Measurements from ENCODE around the gene CYP24A1. TPM values are rescaled to one million over a fixed set of nuclear protein-coding genes. Genes with fewer than 3 reads are reported as not detected.

The CYP24A1 gene
- total RNA-seq, 6 experiments from 2014 or later = not detected

DNA sequence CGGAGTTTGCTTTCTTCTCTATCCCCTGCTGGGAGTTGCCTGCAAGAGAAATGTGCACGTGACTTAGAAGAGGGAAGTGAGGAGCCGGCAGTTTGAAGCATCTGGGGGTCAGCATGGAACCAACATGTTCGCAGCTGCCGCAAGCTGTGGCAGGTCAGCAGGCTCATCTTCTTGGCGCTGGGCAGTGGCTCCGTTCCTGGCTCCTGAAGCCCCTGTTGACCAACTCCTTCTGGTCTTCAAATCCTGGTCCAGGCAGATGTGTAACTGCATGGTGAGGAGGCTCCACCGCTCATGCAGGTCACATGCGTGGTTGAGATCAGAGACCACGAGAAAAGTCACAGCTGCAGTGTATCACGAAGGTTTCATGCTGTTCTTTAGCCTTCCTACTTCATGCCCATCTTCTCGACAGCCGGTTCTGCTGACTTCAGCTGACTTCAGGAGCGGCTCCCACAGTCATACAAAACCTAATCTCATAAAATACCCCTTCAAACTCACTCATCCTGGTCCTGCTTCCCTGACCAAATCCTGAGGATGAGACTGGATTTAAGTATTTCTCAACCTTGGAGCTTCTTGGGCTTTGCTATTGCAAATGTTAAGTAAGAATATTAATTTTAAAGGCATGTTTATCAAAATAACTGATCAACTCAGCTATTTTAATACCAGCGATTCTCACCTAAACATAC is 58.5 kb downstream of the CYP24A1 start:
- peaks cover 0 to 50% (median 14%) of the 10 kb centered on the region in 4 donors for H3K4me1 ChIP-seq
- ATAC-seq (peak in 3 of 4 donors; percentile 5 to 20 (median 20)), DNase-seq (no peak)
- no peak for TF ChIP-seq POLR2A (IDR thresholded peaks at IDR 0.05)
- TF ChIP-seq, protein P1, sequence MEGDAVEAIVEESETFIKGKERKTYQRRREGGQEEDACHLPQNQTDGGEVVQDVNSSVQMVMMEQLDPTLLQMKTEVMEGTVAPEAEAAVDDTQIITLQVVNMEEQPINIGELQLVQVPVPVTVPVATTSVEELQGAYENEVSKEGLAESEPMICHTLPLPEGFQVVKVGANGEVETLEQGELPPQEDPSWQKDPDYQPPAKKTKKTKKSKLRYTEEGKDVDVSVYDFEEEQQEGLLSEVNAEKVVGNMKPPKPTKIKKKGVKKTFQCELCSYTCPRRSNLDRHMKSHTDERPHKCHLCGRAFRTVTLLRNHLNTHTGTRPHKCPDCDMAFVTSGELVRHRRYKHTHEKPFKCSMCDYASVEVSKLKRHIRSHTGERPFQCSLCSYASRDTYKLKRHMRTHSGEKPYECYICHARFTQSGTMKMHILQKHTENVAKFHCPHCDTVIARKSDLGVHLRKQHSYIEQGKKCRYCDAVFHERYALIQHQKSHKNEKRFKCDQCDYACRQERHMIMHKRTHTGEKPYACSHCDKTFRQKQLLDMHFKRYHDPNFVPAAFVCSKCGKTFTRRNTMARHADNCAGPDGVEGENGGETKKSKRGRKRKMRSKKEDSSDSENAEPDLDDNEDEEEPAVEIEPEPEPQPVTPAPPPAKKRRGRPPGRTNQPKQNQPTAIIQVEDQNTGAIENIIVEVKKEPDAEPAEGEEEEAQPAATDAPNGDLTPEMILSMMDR (IDR thresholded peaks at IDR 0.05) = no peak
- no peaks in the 10 kb centered on the region for H3K27me3 ChIP-seq
- H3K27ac ChIP-seq = peak overlapping the region in 2 of 3 donors; percentile 71 to 89
- no peaks in the 10 kb centered on the region for H3K36me3 ChIP-seq
- no peaks in the 10 kb centered on the region for H3K9me3 ChIP-seq
- intact Hi-C loops (cut with DNase I) = no loop called here
- 48% methylated on average over 12 of the region's 15 CpGs for WGBS (ENCODE audit: insufficient coverage, low coverage, low lambda C conversion rate, missing lambda C conversion rate)
- no peak overlapping the region for H3K4me3 ChIP-seq

- Histone ChIP-seq H3K4me1 (peaks cover 0 to 54% (median 14%) of the 10 kb centered on the region in 4 donors), H3K36me3 (no peaks in the 10 kb centered on the region), H3K4me3 (no peak overlapping the region), H3K9me3 (no peaks in the 10 kb centered on the region), H3K27me3 (no peaks in the 10 kb centered on the region), H3K27ac (peak overlapping the region in 1 of 3 donors; percentile 87)
- no peak for ATAC-seq
- intact Hi-C loops (cut with DNase I) = no loop called here
- no peak for TF ChIP-seq POLR2A (IDR thresholded peaks at IDR 0.05)
- TF ChIP-seq, protein P1 (IDR thresholded peaks at IDR 0.05) = no peak
- WGBS (ENCODE audit: insufficient coverage, low coverage, low lambda C conversion rate, missing lambda C conversion rate) = 88% methylated on average over 2 of the region's 2 CpGs
- no peak for DNase-seq
Measured at GRCh38 chr20:54114109-54114508, 59.7 kb downstream of the CYP24A1 start.

DNA sequence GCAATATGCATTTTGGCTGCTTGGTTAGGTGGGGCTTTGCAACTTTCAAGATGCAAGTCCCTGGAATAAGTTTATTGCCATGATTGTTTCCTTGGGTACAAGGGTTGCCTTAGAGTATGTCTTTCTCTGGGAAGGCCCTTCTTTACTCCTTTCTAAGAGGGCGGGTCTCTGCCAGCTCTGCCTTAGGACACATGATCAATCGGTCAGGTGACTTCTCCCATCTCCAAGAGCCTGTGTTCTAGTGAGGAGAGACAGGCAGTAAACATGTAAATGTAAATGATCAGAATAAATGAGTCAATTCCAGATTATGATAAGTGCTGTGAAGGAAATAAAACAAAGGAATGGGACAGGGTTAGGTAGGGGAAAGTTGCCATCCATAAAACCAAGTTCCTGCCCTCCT is 60.2 kb downstream of the CYP24A1 start:
- intact Hi-C loops (cut with DNase I) = no loop called here
- ATAC-seq = no peak
- no peak for DNase-seq
- H3K27me3 ChIP-seq = no peaks in the 10 kb centered on the region
- WGBS (ENCODE audit: insufficient coverage, low coverage, low lambda C conversion rate, missing lambda C conversion rate) = 80% methylated on average over 2 of the region's 2 CpGs
- TF ChIP-seq, protein P1 (IDR thresholded peaks at IDR 0.05) = no peak
- TF ChIP-seq POLR2A (IDR thresholded peaks at IDR 0.05) = no peak
- H3K4me3 ChIP-seq = no peak overlapping the region
- H3K4me1 ChIP-seq = peaks cover 0 to 54% (median 14%) of the 10 kb centered on the region in 4 donors
- no peaks in the 10 kb centered on the region for H3K36me3 ChIP-seq
- no peaks in the 10 kb centered on the region for H3K9me3 ChIP-seq
- H3K27ac ChIP-seq = peak overlapping the region in 1 of 3 donors; percentile 87

DNA sequence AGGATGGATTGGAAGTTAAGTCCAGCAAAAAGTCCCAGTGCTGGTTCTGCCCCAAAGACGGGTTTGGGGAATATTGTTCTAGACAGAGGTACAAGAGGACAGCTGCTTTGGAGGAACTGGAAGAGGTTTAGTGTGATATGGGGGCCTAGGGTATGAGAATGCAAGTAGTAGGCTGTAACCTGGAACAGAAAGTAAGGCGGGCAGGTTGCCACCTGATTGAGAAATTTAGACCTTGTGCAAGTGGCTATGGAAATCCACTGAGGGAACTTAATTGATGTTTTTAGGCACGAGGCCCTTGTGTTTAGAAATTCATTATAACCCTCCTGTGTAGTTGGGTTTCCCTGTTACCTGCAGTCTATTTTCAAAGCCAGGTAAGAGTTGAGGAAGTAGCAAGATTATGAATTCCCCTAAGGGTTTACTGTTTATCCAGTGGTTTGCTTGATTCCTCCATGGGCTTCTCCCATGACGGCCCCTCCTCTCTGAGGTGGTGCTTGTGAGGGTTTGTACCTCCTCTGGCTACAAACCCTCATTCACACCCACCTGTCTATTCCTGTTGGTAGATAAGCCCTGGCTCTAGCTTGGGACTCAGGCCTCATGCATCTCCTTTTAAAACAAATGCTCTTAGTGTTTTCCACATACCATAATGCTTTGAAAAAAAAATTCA is 61.4 kb downstream of the CYP24A1 start:
- no peak for TF ChIP-seq POLR2A (IDR thresholded peaks at IDR 0.05)
- TF ChIP-seq, protein P1 (IDR thresholded peaks at IDR 0.05) = no peak
- peak overlapping the region in 2 of 3 donors; percentile 38 to 87 for H3K27ac ChIP-seq
- DNase-seq (peak; percentile 49 to 89 (median 75)), ATAC-seq (peak; percentile 38 to 65 (median 44))
- WGBS (ENCODE audit: insufficient coverage, low coverage, low lambda C conversion rate, missing lambda C conversion rate) = 21% methylated on average over 4 of the region's 4 CpGs
- intact Hi-C loops (cut with DNase I) = no loop called here
- H3K27me3 ChIP-seq = no peaks in the 10 kb centered on the region
- H3K9me3 ChIP-seq = no peaks in the 10 kb centered on the region
- H3K4me3 ChIP-seq = no peak overlapping the region
- peaks cover 0 to 62% (median 18%) of the 10 kb centered on the region in 4 donors for H3K4me1 ChIP-seq
- H3K36me3 ChIP-seq = no peaks in the 10 kb centered on the region
